NCI-H1092 treated with DMSO at 0.1 percent for 48 hours (cell line): ENCODE results near the gene CFAP53.

ENCODE experiments used
- DNase-seq: peaks from one replicate; lab custom pipeline; 2025; lab: John Stamatoyannopoulos, UW

CFAP53 gene

DNA sequence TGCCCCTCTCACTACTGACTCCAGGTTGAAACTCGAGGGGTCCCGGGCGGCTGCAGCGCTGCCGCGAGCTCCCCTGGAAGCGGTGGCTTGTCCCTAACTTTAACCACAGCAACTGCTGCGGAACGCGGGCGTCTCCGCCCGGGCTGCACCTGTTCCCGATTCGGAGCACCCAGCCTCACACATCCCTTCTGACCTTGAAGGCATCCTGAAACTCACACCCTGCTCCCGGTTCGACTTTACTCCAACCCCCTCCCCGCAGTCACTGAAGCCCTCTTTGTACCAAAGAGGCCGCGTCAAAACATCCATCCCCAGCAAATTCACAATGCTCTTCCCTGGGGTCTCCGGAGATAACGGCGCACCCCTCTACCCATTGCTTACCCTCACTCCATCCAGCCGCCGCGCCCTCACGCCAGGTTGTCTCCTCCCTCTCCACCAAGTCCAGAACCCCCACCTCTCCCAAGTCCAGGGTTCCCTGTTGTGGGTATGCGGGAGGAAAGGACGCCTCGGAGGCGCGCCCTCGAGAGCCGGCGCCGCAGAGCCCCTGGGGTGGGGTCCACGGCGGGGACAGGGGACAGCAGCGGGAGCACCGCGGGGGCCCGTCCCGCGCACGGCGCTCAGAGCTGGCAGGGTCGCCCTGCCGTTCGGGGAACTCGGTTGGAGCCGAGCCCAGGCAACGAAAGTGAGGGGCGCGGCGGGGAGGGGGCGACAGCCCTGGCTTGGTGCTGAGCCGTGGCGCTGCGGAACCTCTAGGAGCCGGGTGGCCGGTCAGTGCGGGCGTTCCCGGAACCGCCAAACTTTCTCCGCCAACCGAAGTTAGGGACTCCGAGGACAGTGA lies 72.3 kb downstream of the CFAP53 start:
- DNase-seq = no peak

GRCh38 chr18:50192995-50193795 lies 73.1 kb downstream of the CFAP53 start:
- no peak for DNase-seq

- DNase-seq = no peak
These were observed 75.4 kb downstream of the CFAP53 start for GRCh38 chr18:50190926-50191325.

GRCh38 chr18:50190236-50190635 lies 76.1 kb downstream of the CFAP53 start:
- no peak for DNase-seq

GRCh38 chr18:50189160-50189559 lies 77.1 kb downstream of the CFAP53 start:
- no peak for DNase-seq

DNA sequence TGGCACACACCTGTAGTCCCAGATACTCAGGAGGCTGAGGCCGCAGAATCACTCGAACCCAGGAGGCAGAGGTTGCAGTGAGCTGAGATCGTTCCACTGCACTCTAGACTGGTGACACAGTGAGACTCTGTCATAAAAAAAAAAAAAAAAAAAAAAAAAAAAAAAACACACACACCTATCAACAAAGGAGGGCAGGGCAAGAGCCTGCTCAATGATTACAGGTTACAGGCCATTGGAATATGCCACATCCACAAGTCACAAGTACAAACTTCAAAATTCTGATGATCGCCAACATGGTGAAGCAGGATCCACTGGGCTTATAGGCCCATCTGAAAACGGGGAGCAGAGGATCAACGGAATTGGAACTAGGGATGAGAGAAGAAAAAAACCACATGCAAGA lies 77.6 kb downstream of the CFAP53 start:
- no peak for DNase-seq

DNA sequence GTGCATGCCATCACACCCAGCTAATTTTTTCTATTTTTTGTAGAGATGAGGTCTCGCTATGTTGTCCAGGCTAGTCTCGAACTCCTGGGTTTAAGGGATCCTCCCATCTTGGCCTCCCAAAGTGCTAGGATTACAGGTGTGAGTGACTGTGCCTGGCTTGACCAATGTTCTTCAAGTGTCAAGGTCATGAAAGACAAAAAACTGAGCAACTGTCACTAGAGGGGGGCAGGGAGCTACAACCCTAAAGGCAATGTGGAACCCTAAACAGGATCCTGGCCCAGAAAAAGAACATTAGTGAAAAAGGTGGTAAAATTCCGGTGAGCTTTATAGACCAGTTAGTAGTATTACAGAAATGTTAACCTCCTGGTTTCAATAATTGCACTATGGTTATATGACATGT lies 78.6 kb downstream of the CFAP53 start:
- no peak for DNase-seq

DNA sequence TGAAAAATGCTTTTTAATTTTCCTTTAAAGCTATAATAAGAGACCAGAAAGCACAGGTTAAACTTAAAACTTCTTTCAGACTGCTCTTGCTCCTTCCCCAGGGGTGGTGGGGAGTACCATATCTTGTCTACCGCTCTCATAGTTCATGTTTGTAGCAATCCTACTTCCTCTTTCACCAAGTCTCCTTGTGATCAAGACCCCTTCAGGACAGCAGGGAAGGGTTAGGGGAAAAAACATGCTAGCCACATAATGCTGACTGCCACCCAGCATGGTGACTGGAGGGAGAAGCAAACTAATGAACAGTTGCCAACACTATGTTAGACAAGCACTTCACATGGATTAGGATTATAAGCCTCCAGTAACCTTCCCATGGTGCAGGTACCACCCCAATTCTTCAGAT lies 79.9 kb downstream of the CFAP53 start:
- DNase-seq = no peak

DNA sequence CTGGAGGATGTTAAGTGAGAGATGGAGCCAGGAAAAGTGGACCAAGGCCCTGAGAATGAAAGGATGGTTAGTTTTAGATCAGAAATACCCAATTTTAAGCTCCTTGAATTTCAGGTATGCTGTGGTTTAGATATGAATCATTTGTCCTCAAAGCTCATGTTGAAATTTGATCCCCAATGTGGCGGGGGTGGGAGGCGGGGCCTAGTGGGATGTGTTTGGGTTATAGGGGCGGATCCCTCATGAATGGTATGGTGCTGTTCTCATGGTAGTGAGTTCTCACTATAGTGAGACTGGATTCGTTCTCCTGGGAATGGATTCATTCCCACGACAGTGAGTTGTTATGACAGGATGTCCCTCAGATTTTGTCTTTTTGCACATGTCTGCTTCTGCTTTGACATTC lies 82.7 kb downstream of the CFAP53 start:
- no peak for DNase-seq

DNA sequence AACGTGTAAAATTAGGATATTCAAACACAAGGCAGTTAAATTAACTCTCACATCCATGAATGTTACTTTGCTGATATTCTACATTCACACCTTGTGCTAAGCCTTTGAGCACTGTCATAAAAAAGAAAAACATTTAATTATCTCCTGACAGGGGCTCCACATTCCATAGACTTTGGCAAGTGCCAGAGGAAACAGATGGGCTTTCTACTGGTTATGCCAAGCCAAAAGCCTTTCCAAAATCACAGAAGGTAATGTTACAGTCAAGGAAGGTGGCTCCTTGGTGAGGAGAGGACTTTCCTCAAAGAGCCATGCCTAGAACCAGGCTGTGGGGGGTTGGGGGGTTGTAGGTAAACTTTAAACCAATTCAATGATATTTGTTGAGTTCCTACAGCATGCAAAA lies 83.8 kb downstream of the CFAP53 start:
- DNase-seq = no peak

DNA sequence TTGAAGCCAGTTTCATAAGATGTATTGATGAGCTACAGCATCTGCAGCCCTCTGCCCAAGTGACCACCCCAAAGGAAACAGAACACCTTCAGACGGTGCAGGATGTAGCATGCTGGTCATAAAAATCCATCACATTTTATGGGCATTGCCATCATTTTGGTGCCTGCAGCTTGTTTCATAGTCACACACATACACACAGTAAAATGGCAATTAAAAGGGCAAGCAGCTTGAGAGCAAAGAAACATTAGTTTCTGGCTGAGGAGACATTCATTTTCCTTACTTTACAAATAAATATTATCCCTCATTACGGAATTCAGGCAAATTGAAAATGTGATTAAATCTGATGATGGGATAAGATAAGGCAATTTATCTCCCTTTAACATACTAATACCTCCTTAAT lies 84.7 kb downstream of the CFAP53 start:
- no peak for DNase-seq

DNA sequence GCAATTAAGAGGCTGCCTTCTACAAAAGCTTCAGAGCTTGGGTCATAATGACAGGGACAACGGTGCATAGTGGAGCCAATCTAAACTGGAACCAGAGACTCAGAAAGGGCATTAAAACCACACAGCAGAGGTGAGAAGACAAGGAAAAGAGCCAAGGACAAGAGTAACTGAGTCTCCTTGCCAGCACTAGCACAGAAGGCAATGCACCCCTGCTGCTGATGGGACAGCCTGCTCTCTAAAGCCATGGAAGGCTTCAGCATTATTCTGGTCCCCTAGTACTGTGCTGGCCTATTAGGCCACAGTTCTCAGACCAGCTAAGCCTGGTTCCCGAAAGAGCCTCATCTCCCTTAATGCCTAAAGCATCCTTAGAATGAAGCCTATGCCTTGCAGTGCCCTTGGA lies 86.8 kb downstream of the CFAP53 start:
- no peak for DNase-seq

DNA sequence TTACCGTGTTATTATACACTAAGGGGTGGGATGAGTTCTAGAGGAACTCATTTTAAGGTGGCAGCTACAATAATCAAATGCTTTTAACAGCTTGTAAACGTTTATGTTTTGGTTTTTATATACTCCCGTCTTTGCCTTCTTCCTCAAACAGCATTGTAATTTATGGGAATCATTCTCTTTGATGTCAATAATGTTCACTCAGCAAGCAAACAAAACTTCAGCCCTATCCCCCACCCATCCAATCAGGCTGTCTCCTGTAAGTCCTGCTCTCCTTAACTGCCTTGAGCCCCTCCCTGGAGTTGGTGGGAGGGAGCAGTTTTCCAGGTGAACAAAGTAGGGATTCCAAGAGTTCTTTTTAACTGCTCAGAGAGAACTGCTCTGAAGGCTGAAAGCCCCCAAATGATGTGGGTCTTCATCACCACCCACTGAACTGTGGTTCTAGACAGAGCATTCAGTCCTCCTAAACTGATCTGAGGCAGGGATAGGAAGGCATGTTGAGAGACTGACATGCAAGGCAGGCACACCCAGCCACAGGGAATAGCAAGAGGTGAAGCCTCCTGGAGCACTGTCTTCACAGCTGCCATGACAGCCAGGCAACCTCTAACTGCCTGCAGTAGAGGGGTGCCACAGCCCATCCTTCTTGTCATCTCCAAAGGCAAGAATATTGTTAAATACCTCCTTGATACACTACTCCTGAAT lies 88.9 kb downstream of the CFAP53 start:
- DNase-seq = no peak
